H1 (cell line): ENCODE data around the gene DGUOK. TPM values are rescaled to one million over a fixed set of nuclear protein-coding genes. Genes with fewer than 3 reads are reported as not detected.

Source experiments
- BACH1 ChIP-seq: IDR thresholded peaks from 2 replicates; pipeline ENCODE4 v1.6.1; 2012; ENCODE audit warnings: low read length, improper control_type of control experiment
- BCL11A ChIP-seq, 2 experiments: IDR thresholded peaks; one replicate each; pipeline ENCODE4 v1.6.1; 2011; ENCODE audit warnings: low read depth in 2 of 2, low read length in 2 of 2, mild to moderate bottlenecking in 2 of 2
- BRCA1 ChIP-seq: IDR thresholded peaks from 2 replicates; pipeline ENCODE4 v1.6.1; 2012; ENCODE audit warnings: low read depth, low read length, improper control_type of control experiment
- CEBPB ChIP-seq: IDR thresholded peaks from 2 replicates; pipeline ENCODE4 v1.6.1; 2012; ENCODE audit warnings: low read depth, low read length
- EP300 ChIP-seq, 2 experiments: IDR thresholded peaks; 1 replicate in 1 of 2; 2 replicates in 1 of 2; pipeline ENCODE4 v1.6.1; 2011 to 2012; ENCODE audit warnings: low read depth in 2 of 2, low read length in 2 of 2, mild to moderate bottlenecking in 2 of 2, borderline replicate concordance in 1 of 2, inconsistent platforms in 1 of 2, moderate library complexity in 1 of 2
- EZH2 ChIP-seq: fragments of 200-600 bp; sonication (generic); IDR thresholded peaks from 2 replicates; pipeline ENCODE4 v1.7.1; 2012; ENCODE audit warnings: low read depth, mild to moderate bottlenecking, moderate library complexity, low read length, inconsistent platforms; ENCODE audit not compliant: severe bottlenecking
- HDAC2 ChIP-seq, 2 experiments: fragments of 300-600 bp in 1 of 2; sonication (generic) in 1 of 2; IDR thresholded peaks; 2 replicates each; pipeline ENCODE4 v1.6.1; 2011 to 2012; ENCODE audit warnings: low read depth in 2 of 2, low read length in 2 of 2, mild to moderate bottlenecking in 2 of 2, moderate library complexity in 2 of 2, borderline replicate concordance in 1 of 2, inconsistent platforms in 1 of 2
- JUND ChIP-seq: IDR thresholded peaks from 2 replicates; pipeline ENCODE4 v1.6.1; 2011; ENCODE audit warnings: mild to moderate bottlenecking, improper control_type of control experiment, low read length
- NRF1 ChIP-seq: IDR thresholded peaks from 2 replicates; pipeline ENCODE4 v1.6.1; 2011; ENCODE audit warnings: mild to moderate bottlenecking, low read depth, low read length, improper control_type of control experiment
- RBBP5 ChIP-seq: IDR thresholded peaks from 2 replicates; pipeline ENCODE4 v1.7.1; 2012; ENCODE audit warnings: low read depth, mild to moderate bottlenecking, inconsistent platforms, low read length, moderate library complexity, borderline replicate concordance
- SP2 ChIP-seq: IDR thresholded peaks from 2 replicates; pipeline ENCODE4 v1.6.1; 2012; ENCODE audit warnings: mild to moderate bottlenecking, low read length, inconsistent platforms
- SP4 ChIP-seq: IDR thresholded peaks from 2 replicates; pipeline ENCODE4 v1.6.1; 2012; ENCODE audit warnings: low read length, inconsistent platforms
- SUZ12 ChIP-seq: fragments of 200-600 bp; sonication (generic); IDR thresholded peaks from 2 replicates; pipeline ENCODE4 v1.6.1; 2012; ENCODE audit warnings: mild to moderate bottlenecking, inconsistent platforms, low read length, moderate library complexity, mixed read lengths
- TAF1 ChIP-seq: IDR thresholded peaks from 2 replicates; pipeline ENCODE4 v1.6.1; 2011; ENCODE audit warnings: mild to moderate bottlenecking, low read depth, low read length
- TAF7 ChIP-seq: optimal IDR thresholded peaks from 2 replicates; pipeline ENCODE3; 2011; ENCODE audit warnings: low read depth, mild to moderate bottlenecking, inconsistent platforms, low read length, moderate library complexity, borderline replicate concordance
- YY1 ChIP-seq: IDR thresholded peaks from 2 replicates; pipeline ENCODE4 v1.6.1; 2011; ENCODE audit warnings: low read depth, mild to moderate bottlenecking, low read length
- ZNF274 ChIP-seq: IDR thresholded peaks from 2 replicates; pipeline ENCODE4 v1.7.0; 2012; ENCODE audit warnings: low read length, borderline replicate concordance; ENCODE audit errors: extremely low read depth
- polyA plus RNA-seq, 7 experiments: library from polyadenylated mRNA; depleted of rRNA in 3 of 7; stranded (reverse) in 5 of 7; unstranded in 2 of 7; fragments of >200 nt in 5 of 7; fragments of 200-250 nt in 2 of 7; gene quantifications; 1 replicate in 5 of 7; 2 replicates in 1 of 7; 4 replicates in 1 of 7; pipeline versions ENCODE4 v1.2.1 to v1.2.3, GENCODE V29; 2011 to 2013; ENCODE audit warnings: missing spikeins in 2 of 7, mixed read lengths in 2 of 7
- total RNA-seq: library from RNA; stranded (reverse); fragmentation: NEBNext Ultra II Directional; extraction: Animal tissue kit (Norgen Biotek cat#: 25700); gene quantifications from 2 replicates; pipeline ENCODE4 v1.2.1, GENCODE V29; 2021
- TF ChIP-seq, protein P1 (sequence below), 3 experiments: IDR thresholded peaks; 1 replicate in 2 of 3; 2 replicates in 1 of 3; pipeline versions ENCODE4 v1.5.1 to v1.6.1; 2011; ENCODE audit warnings: low read length in 3 of 3, mild to moderate bottlenecking in 3 of 3, inconsistent platforms in 2 of 3, low read depth in 1 of 3, moderate library complexity in 1 of 3; ENCODE audit not compliant: insufficient read depth in 1 of 3; ENCODE audit errors: control extremely low read depth in 1 of 3
- TF ChIP-seq, protein P2 (sequence below): IDR thresholded peaks from 2 replicates; pipeline ENCODE4 v1.6.1; 2011; ENCODE audit warnings: low read depth, mild to moderate bottlenecking, low read length; ENCODE audit not compliant: insufficient read depth

The DGUOK gene
- total and polyA plus RNA-seq, 2 of the 8 experiments (the other 6 are each of a cell fraction or from before 2014, with no cell fraction given) = 110 to 168 TPM

DNA sequence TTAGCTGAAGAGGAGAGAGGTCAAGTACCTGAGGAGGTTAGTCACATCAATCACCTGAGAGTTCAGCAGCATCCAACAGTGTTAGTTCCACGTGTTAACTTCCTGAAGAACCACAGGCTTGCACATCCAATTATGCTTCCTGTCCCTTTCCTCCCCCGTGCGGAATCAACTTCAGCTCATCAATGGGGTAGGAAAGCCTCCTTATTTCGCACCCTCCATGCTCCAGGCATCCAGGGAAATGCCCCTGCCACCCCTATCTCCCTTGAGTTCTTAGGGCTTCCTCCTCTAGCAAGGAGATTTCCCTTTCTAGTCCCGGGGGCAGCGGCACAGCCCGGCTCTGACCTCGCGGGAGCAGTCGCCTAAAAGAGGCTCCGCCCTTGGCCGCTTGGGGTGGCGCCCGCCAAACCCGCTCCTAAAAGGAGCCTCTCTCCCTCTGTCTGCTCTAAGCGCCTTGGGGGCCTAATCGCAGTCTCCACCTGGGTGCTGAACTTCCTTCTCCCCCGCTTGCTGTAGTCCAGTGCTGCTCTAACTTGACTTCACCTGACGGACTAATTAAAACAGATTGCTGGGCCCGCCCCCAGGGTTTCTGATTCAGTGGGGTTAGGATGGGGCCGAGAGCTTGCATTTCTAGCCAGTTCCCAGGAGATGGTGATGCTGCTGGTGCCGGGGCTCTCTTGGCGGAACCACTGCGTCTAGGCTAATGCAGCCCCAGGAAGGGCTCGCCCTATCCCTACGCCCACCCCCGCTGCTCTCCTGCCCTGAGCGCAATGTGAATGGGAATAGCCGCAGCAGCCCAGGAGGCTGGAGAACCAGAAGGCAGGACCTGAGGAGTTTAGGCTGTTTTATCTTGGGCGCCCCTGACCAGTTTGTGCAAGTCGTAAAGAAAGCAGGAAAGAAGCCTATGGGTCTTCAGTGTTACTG lies 54.7 kb downstream of the DGUOK start (continued):
- TF ChIP-seq HDAC2 (IDR thresholded peaks at IDR 0.05; ENCODE audit: borderline replicate concordance in 1 of 2, low read depth in 2 of 2, low read length in 2 of 2) (no peak; a peak in 1 of 4 replicates), BACH1 (no peak), ZNF274 (no peak), JUND (no peak), TAF7 (peak; percentile 28), BRCA1 (no peak), CEBPB (no peak), TAF1 (peak; percentile 54; the same call in 1 of the 2 replicates), SP2 (no peak), YY1 (no peak), SUZ12 (no peak), SP4 (peak; percentile 46; the same call in 1 of the 2 replicates), EP300 (IDR thresholded peaks at IDR 0.05; ENCODE audit: borderline replicate concordance in 1 of 2, low read depth in 2 of 2, low read length in 2 of 2) (no peak), RBBP5 (no peak), NRF1 (no peak), BCL11A (IDR thresholded peaks at IDR 0.05; ENCODE audit: low read depth in 2 of 2, low read length in 2 of 2) (no peak), EZH2 (no peak)
- TF ChIP-seq, protein P1, sequence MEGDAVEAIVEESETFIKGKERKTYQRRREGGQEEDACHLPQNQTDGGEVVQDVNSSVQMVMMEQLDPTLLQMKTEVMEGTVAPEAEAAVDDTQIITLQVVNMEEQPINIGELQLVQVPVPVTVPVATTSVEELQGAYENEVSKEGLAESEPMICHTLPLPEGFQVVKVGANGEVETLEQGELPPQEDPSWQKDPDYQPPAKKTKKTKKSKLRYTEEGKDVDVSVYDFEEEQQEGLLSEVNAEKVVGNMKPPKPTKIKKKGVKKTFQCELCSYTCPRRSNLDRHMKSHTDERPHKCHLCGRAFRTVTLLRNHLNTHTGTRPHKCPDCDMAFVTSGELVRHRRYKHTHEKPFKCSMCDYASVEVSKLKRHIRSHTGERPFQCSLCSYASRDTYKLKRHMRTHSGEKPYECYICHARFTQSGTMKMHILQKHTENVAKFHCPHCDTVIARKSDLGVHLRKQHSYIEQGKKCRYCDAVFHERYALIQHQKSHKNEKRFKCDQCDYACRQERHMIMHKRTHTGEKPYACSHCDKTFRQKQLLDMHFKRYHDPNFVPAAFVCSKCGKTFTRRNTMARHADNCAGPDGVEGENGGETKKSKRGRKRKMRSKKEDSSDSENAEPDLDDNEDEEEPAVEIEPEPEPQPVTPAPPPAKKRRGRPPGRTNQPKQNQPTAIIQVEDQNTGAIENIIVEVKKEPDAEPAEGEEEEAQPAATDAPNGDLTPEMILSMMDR (IDR thresholded peaks at IDR 0.05; ENCODE audit: control extremely low read depth in 1 of 3, insufficient read depth in 1 of 3, low read depth in 1 of 3, low read length in 3 of 3) = peak in 1 of 3 experiments; percentile 29; a peak in 2 of 4 replicates
- TF ChIP-seq, protein P2, sequence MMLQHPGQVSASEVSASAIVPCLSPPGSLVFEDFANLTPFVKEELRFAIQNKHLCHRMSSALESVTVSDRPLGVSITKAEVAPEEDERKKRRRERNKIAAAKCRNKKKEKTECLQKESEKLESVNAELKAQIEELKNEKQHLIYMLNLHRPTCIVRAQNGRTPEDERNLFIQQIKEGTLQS = no peak
